ENCODE measurements around the gene PLEKHM1.

Gene PLEKHM1

DNA sequence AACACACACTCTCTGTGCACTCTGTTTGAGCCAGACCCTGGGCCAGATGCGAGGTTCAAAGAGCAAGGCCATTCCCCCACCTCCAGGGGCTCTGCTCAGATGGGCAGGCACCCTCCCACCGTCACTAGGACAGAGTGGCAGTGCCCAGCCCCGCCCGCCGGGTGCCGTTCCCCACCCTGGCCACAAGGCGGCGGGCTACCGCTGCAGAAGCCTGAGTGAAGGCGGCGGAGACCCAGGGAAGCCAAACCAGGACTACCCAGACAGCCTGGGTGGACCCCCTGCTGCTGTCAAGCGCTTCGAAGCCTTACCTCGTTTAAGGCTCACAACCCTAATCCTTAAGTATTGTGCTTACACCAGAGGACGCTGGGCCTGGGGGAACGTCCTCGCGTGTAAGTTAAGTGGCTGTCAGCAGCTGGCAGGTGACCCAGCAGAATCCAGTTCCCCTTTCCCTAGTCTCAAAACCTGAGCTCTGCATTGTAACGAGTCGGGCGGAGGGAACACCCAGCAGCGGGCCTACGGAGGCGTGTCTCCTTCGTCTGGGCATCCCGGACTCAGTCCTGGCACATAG, 62.4 kb downstream of the PLEKHM1 start:
- Mint-ChIP-seq H3K27ac (no peak overlapping the region), H3K9me3 (no peaks in the 10 kb centered on the region), H3K4me1 (peaks cover 28% of the 10 kb centered on the region), H3K36me3 (no peaks in the 10 kb centered on the region), H3K4me3 (peak overlapping the region; percentile 60)
- DNase-seq (ENCODE audit: low spot score in 2 of 2), result peak; percentile 95 to 96
- ATAC-seq, result peak; percentile 79

- H3K27ac Mint-ChIP-seq, result peak overlapping the region; percentile 10
- peaks cover 28% of the 10 kb centered on the region for H3K4me1 Mint-ChIP-seq
- no peaks in the 10 kb centered on the region for H3K36me3 Mint-ChIP-seq
- no peak for ATAC-seq
- H3K9me3 Mint-ChIP-seq, result no peaks in the 10 kb centered on the region
- H3K4me3 Mint-ChIP-seq, result no peak overlapping the region
- DNase-seq (ENCODE audit: low spot score in 2 of 2), result no peak
Observed at GRCh38 chr17:45427181-45427835, 63.2 kb downstream of the PLEKHM1 start.

- H3K4me1 Mint-ChIP-seq, result peaks cover 27% of the 10 kb centered on the region
- no peak overlapping the region for H3K4me3 Mint-ChIP-seq
- H3K36me3 Mint-ChIP-seq, result no peaks in the 10 kb centered on the region
Observed at GRCh38 chr17:45426561-45426960, 64.0 kb downstream of the PLEKHM1 start.

DNA sequence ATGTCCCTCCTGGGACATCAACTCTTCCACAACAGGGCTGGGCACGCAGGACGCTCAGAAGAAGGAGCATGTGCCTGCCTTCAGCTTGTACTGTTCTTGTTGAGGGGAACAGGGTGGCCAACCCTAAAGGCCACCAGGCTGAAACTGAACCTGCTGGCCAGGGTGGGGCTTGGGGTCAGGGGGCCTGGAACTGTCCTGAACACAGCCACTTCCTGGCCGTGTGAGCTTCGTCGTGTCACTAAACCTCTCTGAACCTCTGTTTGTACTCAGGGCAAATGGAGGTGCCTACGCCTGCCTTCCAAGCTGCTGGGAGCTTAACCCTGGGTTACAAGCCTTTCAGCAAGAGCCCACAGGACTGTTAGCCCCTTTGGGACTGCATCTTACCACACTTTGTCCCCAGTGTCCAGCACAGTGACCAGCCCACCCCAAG, 64.5 kb downstream of the PLEKHM1 start:
- ATAC-seq (no peak), DNase-seq (ENCODE audit: low spot score in 2 of 2) (no peak)
- Mint-ChIP-seq H3K4me1 (peaks cover 21% of the 10 kb centered on the region), H3K36me3 (no peaks in the 10 kb centered on the region), H3K27ac (no peak overlapping the region), H3K4me3 (no peak overlapping the region), H3K9me3 (no peaks in the 10 kb centered on the region)

More at GRCh38 chr17:45426561-45426960, 64.0 kb downstream of the PLEKHM1 start:
- ATAC-seq (no peak), DNase-seq (ENCODE audit: low spot score in 2 of 2) (no peak)
- peak overlapping the region; percentile 10 for H3K27ac Mint-ChIP-seq
- H3K9me3 Mint-ChIP-seq, result no peaks in the 10 kb centered on the region

GRCh38 chr17:45425125-45425983, 65.2 kb downstream of the PLEKHM1 start:
- H3K4me1 Mint-ChIP-seq, result peaks cover 15% of the 10 kb centered on the region

DNA sequence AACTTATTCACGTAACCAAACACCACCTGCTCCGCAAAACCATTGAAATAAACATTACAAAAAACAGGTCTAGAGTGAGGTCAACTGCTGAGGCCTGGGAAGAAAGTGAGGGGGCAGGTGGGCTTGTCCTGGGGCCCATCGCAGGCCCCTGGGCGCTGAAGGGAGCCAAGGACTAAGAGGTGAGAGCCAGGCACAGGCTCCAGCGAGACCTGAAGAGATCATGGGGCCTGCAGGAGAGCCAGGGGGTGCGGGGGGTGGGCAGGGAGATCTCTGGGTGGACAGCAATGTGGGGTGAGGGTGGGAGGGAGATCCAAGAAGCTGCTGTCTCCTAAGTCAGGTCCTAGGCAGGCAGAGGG, 65.8 kb downstream of the PLEKHM1 start:
- Mint-ChIP-seq H3K36me3 (no peaks in the 10 kb centered on the region), H3K27ac (peak overlapping the region; percentile 80), H3K4me1 (peaks cover 15% of the 10 kb centered on the region), H3K4me3 (no peak overlapping the region), H3K9me3 (no peaks in the 10 kb centered on the region)
- no peak for ATAC-seq
- DNase-seq (ENCODE audit: low spot score in 2 of 2), result no peak

More at GRCh38 chr17:45425125-45425983, 65.2 kb downstream of the PLEKHM1 start:
- no peak overlapping the region for H3K27ac Mint-ChIP-seq
- no peak for ATAC-seq
- no peaks in the 10 kb centered on the region for H3K9me3 Mint-ChIP-seq
- no peaks in the 10 kb centered on the region for H3K36me3 Mint-ChIP-seq
- H3K4me3 Mint-ChIP-seq, result no peak overlapping the region
- no peak for DNase-seq (ENCODE audit: low spot score in 2 of 2)

DNA sequence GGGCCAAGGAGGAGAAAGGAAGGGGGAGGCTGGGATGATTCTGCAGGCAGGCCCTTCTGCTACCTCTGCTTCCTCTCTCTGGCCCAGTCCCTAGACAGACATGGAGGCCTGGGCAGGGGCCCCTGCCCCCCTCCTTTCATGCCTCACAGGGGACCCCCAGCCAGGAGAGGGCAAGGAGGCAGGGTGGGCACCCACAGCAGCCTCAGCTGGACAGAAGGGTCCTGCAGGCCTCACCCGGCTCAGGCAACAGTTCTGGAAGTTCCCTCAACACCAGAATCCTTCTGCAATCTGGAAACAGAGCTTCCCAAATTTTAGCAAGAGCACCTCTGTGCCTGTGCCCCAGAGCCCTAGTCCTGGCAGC, 66.6 kb downstream of the PLEKHM1 start:
- DNase-seq (ENCODE audit: low spot score in 2 of 2) (no peak), ATAC-seq (no peak)
- Mint-ChIP-seq H3K4me3 (no peak overlapping the region), H3K27ac (peak overlapping the region; percentile 80), H3K36me3 (no peaks in the 10 kb centered on the region), H3K4me1 (peaks cover 13% of the 10 kb centered on the region), H3K9me3 (no peaks in the 10 kb centered on the region)

DNA sequence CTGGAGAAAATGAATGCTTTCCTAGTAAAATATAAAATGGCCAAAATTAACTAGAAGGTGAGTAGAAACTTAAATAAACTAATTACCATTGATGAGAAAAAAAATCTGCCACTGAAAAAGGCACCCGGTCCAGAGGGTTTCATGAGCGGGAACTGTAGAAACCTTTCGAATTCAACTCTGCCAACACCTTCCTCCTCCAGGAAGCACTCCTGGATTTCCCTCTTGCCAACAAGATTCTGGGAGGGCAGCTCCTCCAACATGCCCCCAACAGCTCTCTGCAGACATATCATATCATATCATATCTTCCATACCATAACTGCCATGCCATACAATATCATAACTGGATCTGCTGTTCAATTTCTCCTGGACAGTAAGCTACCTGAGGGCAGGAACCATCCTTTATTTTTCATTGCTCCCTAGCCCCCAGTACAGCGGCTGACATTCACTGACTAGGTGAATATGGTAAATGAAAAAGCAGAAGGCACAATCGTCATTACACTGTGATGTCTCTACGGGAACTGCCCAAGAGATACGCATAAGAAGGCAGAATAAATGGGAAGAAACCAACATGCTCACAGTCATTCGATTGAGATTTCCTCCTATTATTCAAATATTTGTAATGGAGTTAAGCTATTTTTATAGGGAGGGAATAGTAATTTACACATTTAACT, 67.1 kb downstream of the PLEKHM1 start:
- ATAC-seq, result no peak
- DNase-seq (ENCODE audit: low spot score in 2 of 2), result no peak
- no peak overlapping the region for H3K4me3 Mint-ChIP-seq
- H3K27ac Mint-ChIP-seq, result peak overlapping the region; percentile 32
- no peaks in the 10 kb centered on the region for H3K9me3 Mint-ChIP-seq
- H3K4me1 Mint-ChIP-seq, result peaks cover 8% of the 10 kb centered on the region
- H3K36me3 Mint-ChIP-seq, result no peaks in the 10 kb centered on the region

DNA sequence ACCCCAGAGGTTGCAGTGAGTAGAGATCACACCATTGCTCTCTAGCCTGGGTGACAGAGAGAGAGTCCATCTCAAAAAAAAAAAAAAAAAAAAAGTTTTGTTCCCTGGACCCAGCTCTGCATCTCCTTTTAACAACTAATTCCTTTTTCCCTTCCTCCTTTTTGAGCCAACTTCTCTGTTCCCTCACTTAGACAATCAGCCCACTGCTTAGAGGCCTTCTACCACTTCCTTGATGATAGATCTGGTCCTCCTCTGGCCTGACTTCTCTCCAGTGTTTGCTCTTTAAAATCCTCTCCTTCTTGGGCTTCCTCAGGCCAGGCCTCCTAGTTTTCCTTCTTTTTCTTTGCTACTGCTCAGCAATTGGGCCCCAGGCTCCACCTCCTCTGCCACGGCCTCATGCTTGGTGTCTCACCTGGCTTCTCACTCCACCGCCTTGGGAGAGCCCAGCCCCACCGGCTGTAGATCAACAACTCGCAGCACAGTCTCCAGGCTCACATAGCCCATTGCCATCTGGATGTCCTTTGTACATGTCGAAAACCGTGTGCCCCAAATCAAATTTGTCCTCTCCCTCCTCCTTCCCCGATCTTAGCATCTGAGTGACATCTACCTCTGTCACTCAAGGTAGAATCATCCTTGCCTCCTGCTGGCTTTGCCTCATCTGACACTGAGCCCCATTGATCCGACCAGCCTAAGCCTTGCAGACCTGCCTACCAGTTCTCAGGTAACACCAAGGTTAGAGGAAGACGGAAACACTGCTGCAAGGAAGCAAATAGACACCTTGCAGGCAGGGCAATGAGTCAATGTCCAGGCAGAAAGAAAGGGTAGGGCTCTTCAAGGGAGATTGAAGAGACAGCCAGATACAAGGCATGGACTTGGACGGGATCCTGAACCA, 75.3 kb downstream of the PLEKHM1 start:
- no peaks in the 10 kb centered on the region for H3K9me3 Mint-ChIP-seq
- peaks cover 5% of the 10 kb centered on the region for H3K36me3 Mint-ChIP-seq
- DNase-seq (ENCODE audit: low spot score in 2 of 2), result no peak
- no peak overlapping the region for H3K4me3 Mint-ChIP-seq
- H3K27ac Mint-ChIP-seq, result peak overlapping the region; percentile 17
- ATAC-seq, result no peak
- H3K4me1 Mint-ChIP-seq, result peaks cover 23% of the 10 kb centered on the region

- Mint-ChIP-seq H3K4me1 (peaks cover 38% of the 10 kb centered on the region), H3K4me3 (no peak overlapping the region), H3K27ac (no peak overlapping the region), H3K9me3 (no peaks in the 10 kb centered on the region), H3K36me3 (peaks cover 7% of the 10 kb centered on the region)
- DNase-seq (ENCODE audit: low spot score in 2 of 2) (no peak), ATAC-seq (no peak)
Observed at GRCh38 chr17:45413498-45413923, 77.0 kb downstream of the PLEKHM1 start.

GRCh38 chr17:45411348-45412105, 79.0 kb downstream of the PLEKHM1 start:
- Mint-ChIP-seq H3K27ac (peak overlapping the region; percentile 99), H3K36me3 (peaks cover 14% of the 10 kb centered on the region), H3K4me1 (peaks cover 56% of the 10 kb centered on the region), H3K9me3 (no peaks in the 10 kb centered on the region), H3K4me3 (peak overlapping the region; percentile 93)
- DNase-seq (ENCODE audit: low spot score in 2 of 2) (no peak), ATAC-seq (no peak)

- Mint-ChIP-seq H3K4me3 (peak overlapping the region; percentile 93), H3K27ac (peak overlapping the region; percentile 99), H3K9me3 (no peaks in the 10 kb centered on the region), H3K36me3 (peaks cover 14% of the 10 kb centered on the region), H3K4me1 (peaks cover 56% of the 10 kb centered on the region)
- DNase-seq (ENCODE audit: low spot score in 2 of 2) (peak; percentile 48 to 78), ATAC-seq (peak; percentile 84)
Observed at GRCh38 chr17:45410144-45411091, 80.1 kb downstream of the PLEKHM1 start.

- ATAC-seq (peak; percentile 47), DNase-seq (ENCODE audit: low spot score in 2 of 2) (no peak)
- Mint-ChIP-seq H3K9me3 (no peaks in the 10 kb centered on the region), H3K4me1 (peaks cover 56% of the 10 kb centered on the region), H3K4me3 (peak overlapping the region; percentile 93), H3K27ac (peak overlapping the region; percentile 99), H3K36me3 (peaks cover 19% of the 10 kb centered on the region)
Observed at GRCh38 chr17:45409659-45410076, 80.9 kb downstream of the PLEKHM1 start.

Data from stimulated activated effector memory CD8-positive, alpha-beta T cell treated with anti-CD3 and anti-CD28 coated beads, Interleukin-12 subunit alpha, Interleukin-12 subunit beta, amount 100 ng/mL, for 72 hours (primary cell).